GM18909 (cell line): ENCODE data around the gene FICD.
"Not testable (repeated sequence)": the region's sequence is repeated elsewhere in the genome, so short reads cannot be mapped to it uniquely, and the experiment has no call there.

Source experiments
- ATAC-seq: cut with Tn5 transposase; IDR thresholded peaks from one replicate; pipeline ENCODE4 v1.9.1; 2021; ENCODE audit warnings: mild to moderate bottlenecking; ENCODE audit not compliant: unreplicated experiment, poor library complexity

FICD gene

DNA sequence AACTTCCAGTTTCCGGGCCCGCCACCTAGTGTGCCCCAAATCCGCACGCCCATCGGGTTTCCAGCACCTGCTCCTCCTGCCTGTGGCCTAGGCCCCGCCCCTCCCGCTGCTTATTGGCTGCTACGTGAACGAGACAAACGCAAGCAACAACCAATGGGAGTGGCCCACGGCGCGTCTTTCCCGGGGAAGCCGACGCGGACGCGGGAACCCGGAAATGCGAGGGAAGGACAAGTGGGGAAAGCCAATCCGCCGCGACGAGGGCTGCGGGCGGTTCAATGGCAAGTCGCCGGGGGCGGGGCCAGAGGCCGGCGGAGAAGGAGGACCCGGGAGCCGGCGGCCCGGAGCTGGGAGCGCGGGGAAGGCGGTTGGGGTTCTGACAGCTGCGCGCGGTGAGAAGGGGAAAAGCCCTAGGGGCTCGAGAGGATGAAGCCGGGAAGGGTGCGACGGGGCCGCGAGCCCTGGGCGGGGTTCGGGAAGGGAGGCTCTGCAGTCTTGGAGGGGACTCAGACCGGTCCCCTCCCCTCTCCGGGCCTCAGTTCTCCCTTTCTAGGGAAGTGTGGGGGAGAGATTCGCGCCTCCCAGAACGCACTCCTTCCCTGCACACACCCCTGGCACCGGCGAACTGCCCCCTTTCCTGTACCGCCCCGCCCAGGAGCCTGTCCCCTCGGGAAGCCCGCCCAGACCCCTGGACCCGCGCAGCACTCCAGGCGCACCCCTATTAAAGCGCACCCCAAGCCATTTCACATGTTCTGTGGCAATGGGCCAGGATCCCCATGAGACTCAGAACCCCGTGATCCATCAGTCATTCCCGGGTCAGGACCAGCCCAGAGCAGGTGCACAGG, at the start of gene FICD:
Gene FICD, plus strand, starts transcription at position 305 of the 842 bp plus-strand sequence. CDS start 1,696 bp downstream, outside the sequence.
- ATAC-seq = peak; percentile 87

DNA sequence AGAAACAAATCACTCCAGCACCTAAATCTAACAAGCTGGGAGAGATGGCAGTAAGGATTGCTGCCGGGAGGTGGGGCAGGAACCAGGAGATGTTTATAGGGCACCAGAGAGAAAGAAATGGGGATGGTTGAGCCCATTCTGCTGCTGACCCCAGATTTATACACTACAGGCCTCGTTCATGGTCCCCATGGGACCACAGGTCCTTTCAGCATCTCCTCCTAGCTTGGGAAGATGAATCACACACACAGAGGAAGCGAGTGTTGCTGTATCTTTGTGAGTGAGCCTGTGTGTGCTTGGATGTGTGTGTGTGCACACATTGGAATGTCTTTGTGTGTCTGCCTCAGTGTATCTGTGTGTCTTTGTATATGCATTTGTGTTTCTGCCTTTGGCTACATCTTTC, 49.7 kb upstream of the FICD start:
- no peak for ATAC-seq

DNA sequence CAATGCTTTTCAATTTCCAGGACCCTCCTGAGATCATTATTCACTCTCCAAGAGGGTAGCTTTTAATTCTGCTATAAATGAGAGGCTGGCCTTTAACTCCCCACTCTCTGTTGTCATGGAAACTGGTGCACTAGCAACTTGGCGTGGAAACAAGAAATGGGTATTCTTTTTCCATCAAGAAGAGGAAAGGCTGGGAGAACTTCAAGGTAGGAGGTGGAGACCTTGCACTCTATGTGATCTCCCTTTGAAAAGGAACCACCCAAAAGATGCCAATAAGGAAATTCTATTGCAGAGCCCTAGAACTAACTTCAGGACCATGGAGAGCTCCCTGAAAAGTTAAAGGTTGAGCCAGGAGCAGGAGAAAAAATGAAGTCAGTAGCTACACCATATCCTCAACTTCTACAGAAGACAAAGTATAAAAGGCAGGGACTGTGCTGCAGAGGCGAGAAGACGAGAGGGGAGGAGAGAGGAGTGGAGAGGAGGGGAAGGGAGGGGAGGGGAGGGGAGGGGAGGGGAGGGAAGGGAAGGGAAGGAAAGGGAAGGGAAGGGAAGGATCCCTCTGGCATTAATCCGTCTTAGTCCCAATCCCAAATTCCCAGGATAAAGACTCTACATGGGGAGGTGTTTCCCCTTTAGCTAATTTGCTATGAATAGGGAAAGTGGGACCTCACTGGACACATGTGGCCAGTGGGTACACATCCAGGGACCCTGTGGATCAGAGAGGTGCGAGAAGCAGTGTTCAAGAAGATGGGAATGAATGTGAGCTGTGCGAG, 46.7 kb upstream of the FICD start:
- ATAC-seq = no peak

- ATAC-seq = no peak
These were observed 41.5 kb upstream of the FICD start for GRCh38 chr12:108473400-108474055.

DNA sequence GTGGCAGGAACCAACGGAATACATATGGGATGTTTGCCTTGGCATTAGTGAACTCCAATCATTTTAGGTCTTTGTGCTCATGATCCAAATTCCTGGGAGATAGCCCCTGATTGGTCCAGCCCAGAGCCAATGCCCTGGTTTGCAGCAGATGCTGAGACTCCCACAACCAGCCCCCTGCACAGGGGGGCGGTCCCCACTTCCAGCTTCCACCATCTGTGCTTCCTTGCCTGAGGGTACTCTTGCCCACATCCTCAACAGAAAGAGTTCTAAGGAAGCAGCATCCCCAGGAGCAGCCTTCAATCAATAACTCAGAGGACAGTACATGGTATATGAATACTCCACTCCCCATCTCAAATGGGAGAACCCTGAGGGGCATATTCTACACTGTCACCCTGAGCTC, 39.7 kb upstream of the FICD start:
- no peak for ATAC-seq

DNA sequence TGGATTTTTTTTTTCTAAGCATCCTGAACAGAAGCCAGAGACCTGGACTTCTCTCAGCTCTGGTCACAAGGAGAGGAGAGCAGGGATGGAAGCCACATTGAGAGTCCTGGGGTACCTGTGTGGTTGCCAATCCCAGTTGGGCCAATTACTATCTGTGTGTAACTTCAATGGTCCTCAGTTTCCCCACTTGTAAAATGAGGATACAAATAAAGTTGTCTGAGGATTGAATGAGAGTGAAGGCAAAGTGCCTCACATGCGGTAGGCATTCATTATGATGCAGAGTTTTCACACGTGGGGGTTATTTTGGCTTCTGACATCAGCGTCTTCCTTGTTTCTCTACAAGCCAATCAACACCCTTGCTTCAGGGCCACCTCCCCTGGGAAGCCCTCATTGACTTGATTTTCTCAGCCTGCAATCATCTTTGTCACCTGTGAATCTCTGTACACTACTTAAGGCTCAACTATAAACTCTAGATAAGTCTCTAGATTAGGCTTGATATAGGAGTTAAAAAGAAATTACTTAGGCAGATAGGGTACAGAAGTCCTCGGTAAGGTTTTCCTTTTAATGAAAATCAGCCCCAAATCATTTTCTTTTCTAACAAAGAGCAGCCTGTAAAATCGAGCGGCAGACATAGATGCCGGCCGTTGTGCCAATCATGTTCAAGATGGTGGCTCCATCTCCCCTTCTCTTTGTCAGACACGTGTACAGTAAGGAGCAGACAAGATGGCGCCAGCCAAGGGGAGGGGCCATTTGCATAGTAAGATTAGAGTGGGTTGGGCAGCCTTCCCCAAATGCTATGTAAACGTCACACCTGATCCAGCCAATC, 37.8 kb upstream of the FICD start:
- no peak for ATAC-seq

DNA sequence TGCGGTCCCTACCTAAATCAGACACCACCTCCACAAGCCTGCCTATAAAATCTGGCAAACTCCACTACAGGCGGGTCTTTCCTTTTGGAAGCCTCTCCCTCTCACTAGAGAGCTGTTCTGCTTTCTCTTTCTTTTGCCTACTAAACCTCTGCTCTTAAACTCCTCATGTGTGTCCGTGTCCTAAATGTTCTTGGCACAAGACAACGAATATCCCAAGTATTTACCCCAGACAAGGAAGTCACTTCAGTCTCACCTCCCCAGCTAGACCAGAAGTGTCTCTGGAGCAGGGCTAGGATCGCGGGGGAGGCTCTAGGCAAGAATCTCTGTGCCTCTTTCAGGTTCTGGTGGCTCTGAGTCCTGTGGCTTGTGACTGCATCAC, 37.2 kb upstream of the FICD start:
- no peak for ATAC-seq

- no peak for ATAC-seq
These were observed 36.4 kb upstream of the FICD start for GRCh38 chr12:108478611-108479206.

DNA sequence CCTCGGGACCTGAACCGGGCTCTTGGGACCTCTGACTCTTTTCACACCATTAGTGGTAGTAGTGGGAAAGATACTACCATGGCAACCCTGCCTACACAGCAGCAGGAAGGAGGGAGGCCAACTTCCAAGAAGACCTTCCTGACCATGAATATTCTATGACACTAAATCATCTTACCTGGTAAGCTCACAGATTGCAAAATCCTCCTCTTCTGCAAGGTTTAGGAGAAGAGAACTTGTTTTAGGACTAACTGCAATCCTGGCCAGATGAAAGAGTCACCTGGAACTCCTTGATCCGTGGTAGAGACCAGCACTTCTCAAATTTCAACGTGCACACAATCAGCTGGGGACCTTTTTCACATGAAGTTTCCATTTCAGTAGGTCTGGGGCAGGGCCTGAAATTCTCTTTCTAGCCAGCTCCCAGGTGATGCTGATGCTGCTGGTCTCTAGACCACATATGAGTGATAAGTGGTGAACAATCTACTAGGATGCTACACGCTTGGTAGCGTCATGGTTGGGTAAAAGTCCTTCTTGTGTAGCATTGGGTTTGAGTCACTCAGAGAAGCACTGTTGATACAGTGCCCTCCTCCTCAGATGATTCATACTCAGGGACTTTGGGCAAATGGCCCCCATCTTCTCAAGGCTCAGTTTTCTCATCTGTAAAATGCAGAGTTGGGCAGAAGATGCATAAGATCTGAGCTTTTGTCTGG, 35.6 kb upstream of the FICD start:
- no peak for ATAC-seq

DNA sequence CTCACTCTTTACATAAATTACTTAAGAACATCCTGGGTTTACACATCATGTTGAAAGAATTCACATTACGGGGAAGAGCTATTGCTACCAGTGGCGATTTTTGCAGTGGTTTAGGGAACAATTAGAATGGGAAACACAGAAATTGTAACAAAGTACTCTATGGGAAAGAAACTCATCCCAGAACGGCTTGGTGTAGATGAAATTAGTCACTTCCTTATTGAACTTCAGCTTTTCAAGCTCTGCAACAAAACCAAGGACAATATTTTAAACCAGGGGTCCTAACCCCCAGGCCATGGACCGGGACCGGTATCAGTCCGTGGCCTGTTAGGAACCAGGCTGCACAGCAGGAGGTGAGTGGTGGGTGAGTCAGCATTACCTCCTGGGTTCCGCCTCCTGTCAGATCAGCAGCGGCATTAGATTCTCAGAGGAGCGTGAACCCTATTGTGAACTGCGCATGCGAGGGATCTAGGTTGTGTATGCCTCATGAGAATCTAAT, 32.3 kb upstream of the FICD start:
- ATAC-seq = no peak

DNA sequence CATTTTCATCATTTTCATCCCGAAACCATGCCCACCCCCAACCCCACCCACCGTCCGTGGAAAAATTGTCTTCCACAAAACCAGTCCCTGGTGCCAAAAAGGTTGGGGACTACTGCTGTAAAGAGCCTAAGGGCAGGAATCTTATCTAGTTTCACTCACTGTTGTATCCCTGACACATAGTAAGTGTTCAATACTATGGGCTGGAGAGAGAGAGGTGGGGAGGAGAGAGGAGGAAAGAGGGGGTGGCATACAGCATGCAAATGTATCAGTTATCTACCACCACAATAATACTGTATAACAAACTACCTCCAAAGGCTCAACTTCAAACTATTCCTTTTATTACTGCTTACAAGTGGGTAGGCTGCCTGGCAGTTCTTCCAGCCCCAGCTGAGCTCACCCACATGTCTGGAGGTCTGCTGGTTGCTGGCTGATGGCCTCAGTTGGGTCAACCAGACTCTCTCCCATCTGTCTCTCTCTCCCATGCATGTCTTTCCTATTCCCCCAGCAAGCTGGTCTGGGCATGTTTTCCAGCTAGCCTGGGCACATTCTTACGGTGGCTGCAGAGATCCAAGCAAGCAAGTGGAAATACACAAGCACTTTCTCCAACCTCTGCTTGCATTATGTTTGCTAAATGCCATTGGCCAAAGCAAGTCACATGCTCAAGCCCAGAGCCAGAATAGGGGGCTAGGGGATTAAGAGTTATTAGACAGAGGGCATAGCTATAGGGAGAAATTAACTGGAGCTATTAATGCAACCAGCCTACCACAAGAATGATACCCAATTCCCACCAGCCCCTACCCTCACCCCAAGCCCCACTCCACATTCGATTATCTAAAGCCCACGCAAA, 31.6 kb upstream of the FICD start:
- ATAC-seq = no peak

GRCh38 chr12:108484431-108484830, 30.6 kb upstream of the FICD start:
- ATAC-seq = no peak

GRCh38 chr12:108484845-108485244, 30.2 kb upstream of the FICD start:
- no peak for ATAC-seq

DNA sequence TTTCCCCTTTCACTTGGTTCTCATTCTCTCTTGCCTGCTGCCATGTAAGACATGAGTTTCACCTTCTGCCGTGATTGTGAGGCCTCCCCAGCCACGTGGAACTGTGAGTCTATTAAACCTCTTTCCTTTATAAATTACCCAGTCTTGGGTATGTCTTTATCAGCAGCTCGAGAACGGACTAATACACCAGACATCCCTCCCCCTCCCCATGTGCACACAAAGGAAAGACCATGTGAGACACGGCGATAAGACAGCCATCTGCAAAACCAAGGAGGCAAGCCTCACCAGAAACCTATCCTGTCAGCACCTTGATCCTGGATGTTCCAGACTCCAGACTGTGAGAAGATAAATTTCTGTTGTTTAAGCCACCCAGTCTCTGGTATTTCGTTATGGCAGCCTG, 29.7 kb upstream of the FICD start:
- not testable (repeated sequence) for ATAC-seq

GRCh38 chr12:108487029-108487428, 28.0 kb upstream of the FICD start:
- not testable (repeated sequence) for ATAC-seq

- no peak for ATAC-seq
These were observed 23.8 kb upstream of the FICD start for GRCh38 chr12:108491256-108491655.

GRCh38 chr12:108495054-108495453, 20.0 kb upstream of the FICD start:
- no peak for ATAC-seq
